PC-3 (cell line): ENCODE results near the gene HAGH. TPM values are rescaled to one million over a fixed set of nuclear protein-coding genes. Genes with fewer than 3 reads are reported as not detected.

Source experiments
- ATAC-seq: fragments of 200-7000 bp; cut with Tn5 transposase; 2 replicates; pipeline ENCODE4 v1.9.1; 2020; ENCODE audit warnings: mild to moderate bottlenecking, moderate library complexity
- BruUV-seq: library from RNA; stranded (reverse); fragments of 400-500 nt; replicated peaks from 2 replicates; lab custom pipeline; 2021; lab: Mats Ljungman, UMichigan
- CTCF ChIA-PET: fragments of 300-600 bp; sonication (Branson Sonifier 250); formaldehyde crosslinking; loops from one replicate; lab custom pipeline; 2022; ENCODE audit warnings: antibody characterized with exemption; lab: Charles Lee
- POLR2A ChIA-PET: fragments of 300-600 bp; sonication (Branson Sonifier 250); formaldehyde crosslinking; loops from one replicate; lab custom pipeline; 2022; ENCODE audit warnings: antibody characterized with exemption; ENCODE audit not compliant: unreplicated experiment; lab: Charles Lee
- DNase-seq: peaks from one replicate; pipeline ENCODE4 v3.0.0-alpha.2; 2015
- H2AFZ ChIP-seq: fragments of 300-600 bp; sonication (generic); 2 replicates; pipeline ENCODE4 v1.6.0; 2016; ENCODE audit warnings: antibody characterized with exemption, low read length
- H3F3A ChIP-seq: fragments of 300-600 bp; sonication (generic); one replicate; pipeline ENCODE4 v1.6.0; 2017; ENCODE audit warnings: antibody characterized with exemption, low read length, control low read depth, mild to moderate bottlenecking; ENCODE audit not compliant: unreplicated experiment
- H3K27ac ChIP-seq: fragments of 300-600 bp; sonication (generic); 2 replicates; pipeline ENCODE4 v1.5.1; 2016; ENCODE audit warnings: mild to moderate bottlenecking, low read length
- H3K27me3 ChIP-seq: fragments of 300-600 bp; sonication (generic); 2 replicates; pipeline ENCODE4 v1.6.1; 2016; ENCODE audit warnings: low read length, mixed read lengths
- H3K36me3 ChIP-seq: fragments of 300-600 bp; sonication (generic); 2 replicates; pipeline ENCODE4 v1.6.1; 2016; ENCODE audit warnings: low read depth, mixed run types, low read length, mixed read lengths
- H3K4me1 ChIP-seq: fragments of 300-600 bp; sonication (generic); 2 replicates; pipeline ENCODE4 v1.5.1; 2016; ENCODE audit warnings: low read length; ENCODE audit not compliant: insufficient read depth
- H3K4me2 ChIP-seq: fragments of 300-600 bp; sonication (generic); 2 replicates; pipeline ENCODE4 v1.6.0; 2016; ENCODE audit warnings: low read length
- H3K4me3 ChIP-seq: fragments of 300-600 bp; sonication (generic); 2 replicates; pipeline ENCODE4 v1.5.1; 2016; ENCODE audit warnings: mild to moderate bottlenecking, low read length, mixed read lengths
- H3K79me2 ChIP-seq: fragments of 300-600 bp; sonication (generic); 2 replicates; pipeline ENCODE4 v1.6.1; 2017; ENCODE audit warnings: low read length, mixed read lengths
- H3K9ac ChIP-seq: fragments of 300-600 bp; sonication (generic); 2 replicates; pipeline ENCODE4 v1.6.0; 2016; ENCODE audit warnings: mild to moderate bottlenecking, low read length
- H3K9me2 ChIP-seq: fragments of 300-600 bp; sonication (generic); replicated peaks from 2 replicates; pipeline ENCODE4 v1.6.1; 2016; ENCODE audit warnings: mixed run types, low read length, mixed read lengths
- H3K9me3 ChIP-seq: fragments of 300-600 bp; sonication (generic); 2 replicates; pipeline ENCODE4 v1.6.1; 2016; ENCODE audit warnings: low read length, mixed read lengths
- H4K20me1 ChIP-seq: fragments of 300-600 bp; sonication (generic); 2 replicates; pipeline ENCODE4 v1.6.1; 2016; ENCODE audit warnings: low read length, mixed read lengths
- EZH2 ChIP-seq: fragments of 300-600 bp; sonication (generic); IDR thresholded peaks from one replicate; pipeline ENCODE4 v1.6.1; 2017; ENCODE audit warnings: antibody characterized with exemption, mild to moderate bottlenecking, low read length; ENCODE audit not compliant: unreplicated experiment
- EZH2phosphoT487 ChIP-seq: fragments of 300-600 bp; sonication (generic); IDR thresholded peaks from 2 replicates; pipeline ENCODE4 v1.6.1; 2018; ENCODE audit warnings: mild to moderate bottlenecking, antibody characterized with exemption, low read length, borderline replicate concordance
- intact Hi-C: fragments of 100-400 bp; cut with micrococcal nuclease; formaldehyde crosslinking; loops from 2 replicates; pipeline ENCODE4 v1.9.0; 2023
- total RNA-seq: library from RNA; depleted of rRNA; stranded (reverse); fragments of >200 nt; gene quantifications from 2 replicates; pipeline ENCODE4 v1.2.3, GENCODE V29; 2014
- TF ChIP-seq, protein P1 (sequence below): fragments of 300-600 bp; sonication (generic); conservative IDR thresholded peaks from 2 replicates; pipeline ENCODE4 v1.5.1; 2017; ENCODE audit warnings: antibody characterized with exemption, low read depth, mild to moderate bottlenecking, low read length

The HAGH gene
- total RNA-seq, 1 experiment from 2014 or later = 99.5 TPM

DNA sequence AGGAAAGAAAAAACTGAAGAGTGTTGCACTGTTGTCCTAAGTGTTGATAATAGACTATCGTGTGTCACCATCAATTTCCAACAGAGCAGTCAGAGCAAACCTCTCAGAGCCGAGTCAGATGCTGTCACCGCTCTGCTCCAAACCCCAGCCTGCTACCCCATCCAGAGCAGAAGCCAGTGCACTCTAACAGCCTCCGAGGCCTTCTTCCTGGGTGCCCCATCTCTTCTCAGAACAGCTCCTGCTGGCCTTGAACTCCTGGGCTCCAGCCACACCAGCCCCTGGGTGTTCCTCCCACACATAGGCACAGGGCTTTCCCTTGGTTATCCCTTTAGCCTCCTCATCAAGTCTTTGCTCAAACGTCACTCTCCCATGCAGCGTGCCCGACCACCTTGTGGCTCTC, 24.4 kb upstream of the HAGH start:
- H3K27me3 ChIP-seq = no peaks in the 10 kb centered on the region
- H3K4me1 ChIP-seq = no peaks in the 10 kb centered on the region
- intact Hi-C loops = no loop called here
- TF ChIP-seq, protein P1, sequence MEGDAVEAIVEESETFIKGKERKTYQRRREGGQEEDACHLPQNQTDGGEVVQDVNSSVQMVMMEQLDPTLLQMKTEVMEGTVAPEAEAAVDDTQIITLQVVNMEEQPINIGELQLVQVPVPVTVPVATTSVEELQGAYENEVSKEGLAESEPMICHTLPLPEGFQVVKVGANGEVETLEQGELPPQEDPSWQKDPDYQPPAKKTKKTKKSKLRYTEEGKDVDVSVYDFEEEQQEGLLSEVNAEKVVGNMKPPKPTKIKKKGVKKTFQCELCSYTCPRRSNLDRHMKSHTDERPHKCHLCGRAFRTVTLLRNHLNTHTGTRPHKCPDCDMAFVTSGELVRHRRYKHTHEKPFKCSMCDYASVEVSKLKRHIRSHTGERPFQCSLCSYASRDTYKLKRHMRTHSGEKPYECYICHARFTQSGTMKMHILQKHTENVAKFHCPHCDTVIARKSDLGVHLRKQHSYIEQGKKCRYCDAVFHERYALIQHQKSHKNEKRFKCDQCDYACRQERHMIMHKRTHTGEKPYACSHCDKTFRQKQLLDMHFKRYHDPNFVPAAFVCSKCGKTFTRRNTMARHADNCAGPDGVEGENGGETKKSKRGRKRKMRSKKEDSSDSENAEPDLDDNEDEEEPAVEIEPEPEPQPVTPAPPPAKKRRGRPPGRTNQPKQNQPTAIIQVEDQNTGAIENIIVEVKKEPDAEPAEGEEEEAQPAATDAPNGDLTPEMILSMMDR = no peak
- TF ChIP-seq EZH2phosphoT487 = no peak
- TF ChIP-seq EZH2 = no peak
- ChIA-PET POLR2A (no interaction called here), CTCF (no interaction called here)
- no peak for DNase-seq
- H3K36me3 ChIP-seq = no peaks in the 10 kb centered on the region
- no peaks in the 10 kb centered on the region for H3K9me3 ChIP-seq
- no peaks in the 10 kb centered on the region for H3F3A ChIP-seq
- no peak overlapping the region for H3K9ac ChIP-seq
- no TSS peak for BruUV-seq
- ATAC-seq = no peak
- H3K79me2 ChIP-seq = no peaks in the 10 kb centered on the region
- H2AFZ ChIP-seq = no peak overlapping the region
- no peak overlapping the region for H3K27ac ChIP-seq
- no peaks in the 10 kb centered on the region for H4K20me1 ChIP-seq
- no peak overlapping the region for H3K4me2 ChIP-seq
- H3K4me3 ChIP-seq = no peak overlapping the region
- no peaks in the 10 kb centered on the region for H3K9me2 ChIP-seq

DNA sequence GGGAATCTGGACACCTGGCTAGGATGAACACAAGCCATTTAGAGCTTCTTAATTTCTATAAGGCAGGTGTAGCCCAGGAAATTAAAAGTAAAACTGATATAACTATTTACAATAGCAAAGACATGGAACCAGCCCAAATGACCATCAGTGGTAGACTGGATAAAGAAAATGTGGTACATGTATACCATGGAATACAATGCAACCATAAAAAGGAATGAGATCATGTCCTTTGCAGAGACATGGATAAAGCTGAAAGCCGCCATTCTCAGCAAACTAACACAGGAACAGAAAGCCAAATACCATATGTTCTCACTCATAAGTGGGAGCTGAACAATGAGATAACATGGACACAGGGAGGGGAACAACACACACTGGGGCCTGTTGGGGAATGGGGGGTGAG, 19.8 kb upstream of the HAGH start:
- Histone ChIP-seq H3K4me1 (no peaks in the 10 kb centered on the region), H3K79me2 (no peaks in the 10 kb centered on the region), H3K27me3 (no peaks in the 10 kb centered on the region), H3K27ac (no peak overlapping the region), H3K9ac (no peak overlapping the region), H3F3A (no peaks in the 10 kb centered on the region), H3K9me3 (no peaks in the 10 kb centered on the region), H3K4me3 (no peak overlapping the region), H2AFZ (no peak overlapping the region), H3K9me2 (no peaks in the 10 kb centered on the region), H3K4me2 (no peak overlapping the region), H4K20me1 (no peaks in the 10 kb centered on the region), H3K36me3 (no peaks in the 10 kb centered on the region)
- TF ChIP-seq EZH2phosphoT487 (no peak), EZH2 (no peak)
- TF ChIP-seq, protein P1 = no peak
- BruUV-seq = no TSS peak
- ATAC-seq (no peak), DNase-seq (no peak)
- CTCF ChIA-PET = no interaction called here
- POLR2A ChIA-PET = no interaction called here
- intact Hi-C loops = no loop called here

DNA sequence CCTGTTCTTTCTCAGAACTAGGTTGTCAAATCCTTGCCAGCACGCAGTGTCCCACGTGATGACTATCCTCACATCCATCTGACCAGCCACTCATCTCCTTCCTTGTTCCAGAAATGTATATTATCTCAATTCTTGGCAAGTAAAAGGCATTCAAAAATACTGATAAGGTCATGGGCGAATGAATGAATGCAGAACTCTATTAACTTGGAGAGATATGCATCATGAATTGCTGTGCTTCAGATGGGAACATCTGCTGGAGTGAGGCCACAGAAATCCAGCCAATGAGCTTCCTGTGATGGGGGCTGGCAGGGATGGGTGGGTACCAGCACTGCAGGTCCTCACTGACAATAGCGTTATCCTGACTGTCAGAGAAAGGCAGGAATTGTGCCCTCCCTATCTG, 19.4 kb upstream of the HAGH start:
- no peak for ATAC-seq
- Histone ChIP-seq H3K4me3 (no peak overlapping the region), H4K20me1 (no peaks in the 10 kb centered on the region), H3K27me3 (no peaks in the 10 kb centered on the region), H3K36me3 (no peaks in the 10 kb centered on the region), H3K9ac (no peak overlapping the region), H3K79me2 (no peaks in the 10 kb centered on the region), H3K9me2 (no peaks in the 10 kb centered on the region), H3K4me2 (no peak overlapping the region), H3K4me1 (no peaks in the 10 kb centered on the region), H3K9me3 (no peaks in the 10 kb centered on the region), H3F3A (no peaks in the 10 kb centered on the region), H2AFZ (no peak overlapping the region), H3K27ac (no peak overlapping the region)
- DNase-seq = no peak
- no TSS peak for BruUV-seq
- intact Hi-C loops = no loop called here
- CTCF ChIA-PET = no interaction called here
- TF ChIP-seq EZH2 = no peak
- no peak for TF ChIP-seq EZH2phosphoT487
- TF ChIP-seq, protein P1 = no peak
- POLR2A ChIA-PET = no interaction called here
